ENCODE results near the gene RARG.
"Not testable (repeated sequence)": the region's sequence is repeated elsewhere in the genome, so short reads cannot be mapped to it uniquely, and the experiment has no call there.

The RARG gene

GRCh38 chr12:53211476-53212381 lies 20.3 kb downstream of the RARG start:
- no peak for DNase-seq

- DNase-seq: no peak
These were observed 21.2 kb downstream of the RARG start for GRCh38 chr12:53210843-53211242.

GRCh38 chr12:53208877-53209463 lies 23.0 kb downstream of the RARG start:
- no peak for DNase-seq

GRCh38 chr12:53208435-53208834 lies 23.6 kb downstream of the RARG start:
- no peak for DNase-seq

- DNase-seq: no peak
These were observed 25.0 kb downstream of the RARG start, which contains the start of gene ITGB7 for GRCh38 chr12:53207042-53207441. TSS of gene ITGB7 (minus strand) at chr12:53207251. CDS start at chr12:53200443, 6,808 bp downstream.

- no peak for DNase-seq
These were observed 26.1 kb downstream of the RARG start for GRCh38 chr12:53205747-53206419.

- DNase-seq: no peak
These were observed 27.7 kb downstream of the RARG start for GRCh38 chr12:53204351-53204750.

GRCh38 chr12:53202316-53202715 lies 29.7 kb downstream of the RARG start:
- not testable (repeated sequence) for DNase-seq

GRCh38 chr12:53201639-53202038 lies 30.4 kb downstream of the RARG start:
- DNase-seq: no peak

- no peak for DNase-seq
These were observed 30.9 kb downstream of the RARG start for GRCh38 chr12:53201177-53201541.

GRCh38 chr12:53200458-53201176 lies 31.4 kb downstream of the RARG start:
- DNase-seq: no peak

- DNase-seq: no peak
These were observed 31.9 kb downstream of the RARG start for GRCh38 chr12:53200107-53200457.

- no peak for DNase-seq
These were observed 32.3 kb downstream of the RARG start for GRCh38 chr12:53199700-53200099.

GRCh38 chr12:53198486-53199110 lies 33.4 kb downstream of the RARG start:
- DNase-seq: no peak

- DNase-seq: no peak
These were observed 34.9 kb downstream of the RARG start for GRCh38 chr12:53197011-53197640.

GRCh38 chr12:53196486-53196885 lies 35.5 kb downstream of the RARG start:
- no peak for DNase-seq

- DNase-seq: no peak
These were observed 36.2 kb downstream of the RARG start for GRCh38 chr12:53195516-53196420.

GRCh38 chr12:53194973-53195372 lies 37.0 kb downstream of the RARG start:
- no peak for DNase-seq

GRCh38 chr12:53193985-53194716 lies 37.9 kb downstream of the RARG start:
- DNase-seq: no peak
